GM18507 (cell line): ENCODE data around the gene MPEG1.
A peak's percentile ranks its signal among the peaks of the same experiment; 100 is the strongest.

Experiments used
- DNase-seq: peaks from one replicate; pipeline ENCODE4 v3.0.0; 2011; ENCODE audit warnings: low read depth; ENCODE audit not compliant: insufficient read length; ENCODE audit errors: extremely low spot score
- FAIRE-seq: peaks from 2 replicates; lab custom pipeline; 2011; peaks lifted over from hg19 to GRCh38; lab: Jason Lieb, UNC

MPEG1 gene

GRCh38 chr11:59174664-59175033 is 38.1 kb downstream of the MPEG1 start:
- no peak for DNase-seq
- no peak for FAIRE-seq

GRCh38 chr11:59173964-59174663 is 38.6 kb downstream of the MPEG1 start:
- FAIRE-seq (no peak), DNase-seq (no peak)

- FAIRE-seq (no peak), DNase-seq (no peak)
Observed at GRCh38 chr11:59173080-59173963, 39.4 kb downstream of the MPEG1 start.

GRCh38 chr11:59172345-59173079 is 40.2 kb downstream of the MPEG1 start:
- FAIRE-seq (peak; percentile 54), DNase-seq (no peak)

- FAIRE-seq, result peak; percentile 94
- peak; percentile 67 for DNase-seq
Observed at GRCh38 chr11:59171508-59172322, 41.0 kb downstream of the MPEG1 start, which contains the start of gene DTX4. Gene DTX4 (plus strand): TSS chr11:59172132. CDS start chr11:59172596, 464 bp downstream.

GRCh38 chr11:59164028-59164427 is 48.7 kb downstream of the MPEG1 start:
- FAIRE-seq (no peak), DNase-seq (no peak)
